BE2C (cell line): ENCODE data around the gene EVA1C.
"Not testable (repeated sequence)": the region's sequence is repeated elsewhere in the genome, so short reads cannot be mapped to it uniquely, and the experiment has no call there.

Source experiments
- DNase-seq: peaks from one replicate; pipeline ENCODE4 v3.0.0-alpha.2; 2020
- H3K27me3 ChIP-seq: fragments of 250-450 bp; sonication (Bioruptor Pico); 2 replicates; pipeline ENCODE4 v1.5.1; 2020; ENCODE audit warnings: mild to moderate bottlenecking
- H3K36me3 ChIP-seq: fragments of 250-450 bp; sonication (Bioruptor Pico); 2 replicates; pipeline ENCODE4 v1.5.1; 2020; ENCODE audit warnings: mild to moderate bottlenecking
- H3K4me1 ChIP-seq: fragments of 250-450 bp; sonication (Bioruptor Pico); 2 replicates; pipeline ENCODE4 v1.5.1; 2020
- H3K4me3 ChIP-seq: 2 replicates; pipeline ENCODE4 v1.5.1; 2011; ENCODE audit warnings: low read depth, low read length
- H3K9me3 ChIP-seq: fragments of 250-450 bp; sonication (Bioruptor Pico); 2 replicates; pipeline ENCODE4 v1.5.1; 2020
- CTCF ChIP-seq: IDR thresholded peaks from 2 replicates; pipeline ENCODE4 v1.5.1; 2012; ENCODE audit warnings: mild to moderate bottlenecking, low read depth, low read length

The EVA1C gene

DNA sequence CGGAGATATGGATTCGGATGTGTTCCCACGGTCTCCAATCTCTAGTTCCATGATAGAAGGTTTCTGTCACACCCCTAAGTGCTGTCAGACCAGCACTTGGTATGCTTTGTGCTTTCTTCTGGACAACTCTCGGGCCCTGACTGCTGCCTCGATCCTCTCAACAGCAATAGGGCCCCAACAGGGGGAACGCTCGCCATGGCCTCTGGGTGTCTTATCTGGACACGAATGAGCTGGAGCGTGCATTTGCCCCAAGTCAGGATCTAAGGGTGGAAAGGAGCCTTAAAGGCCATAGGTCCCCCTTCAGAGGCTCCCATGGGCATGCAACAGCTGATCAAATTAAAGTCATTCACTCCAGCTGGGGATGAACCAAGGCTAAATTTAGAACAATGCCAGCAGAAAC, 96.1 kb downstream of the EVA1C start:
- H3K27me3 ChIP-seq = no peaks in the 10 kb centered on the region
- no peak for TF ChIP-seq CTCF
- H3K4me3 ChIP-seq = no peak overlapping the region; the same call in 1 of the 2 replicates
- H3K4me1 ChIP-seq = no peaks in the 10 kb centered on the region
- H3K36me3 ChIP-seq = no peaks in the 10 kb centered on the region
- DNase-seq = no peak
- 0 out of 2 replicates have a peak, but pooled peaks cover 5% of the 10 kb centered on the region for H3K9me3 ChIP-seq

DNA sequence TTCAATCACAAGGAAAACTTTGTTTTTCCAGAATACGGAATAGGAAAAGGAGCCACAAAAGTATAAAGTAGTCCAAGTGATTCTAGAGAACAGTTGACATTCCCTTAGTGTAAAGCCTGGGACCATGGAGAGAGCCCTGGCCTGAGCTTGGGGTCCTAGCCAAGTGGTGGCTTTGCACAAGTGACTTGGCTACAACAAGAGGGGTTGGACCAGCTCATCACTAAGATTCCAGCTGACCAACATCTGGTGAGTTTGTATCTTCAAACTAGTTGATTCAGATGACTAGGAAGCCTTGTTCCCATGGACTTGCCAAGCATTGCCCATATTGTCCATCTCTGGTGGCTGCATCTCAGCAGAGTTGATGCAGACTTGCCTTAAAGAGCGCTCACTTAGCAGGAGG, 96.5 kb downstream of the EVA1C start:
- not testable (repeated sequence) for H3K27me3 ChIP-seq, H3K4me3 ChIP-seq, H3K9me3 ChIP-seq, H3K4me1 ChIP-seq, H3K36me3 ChIP-seq, DNase-seq

DNA sequence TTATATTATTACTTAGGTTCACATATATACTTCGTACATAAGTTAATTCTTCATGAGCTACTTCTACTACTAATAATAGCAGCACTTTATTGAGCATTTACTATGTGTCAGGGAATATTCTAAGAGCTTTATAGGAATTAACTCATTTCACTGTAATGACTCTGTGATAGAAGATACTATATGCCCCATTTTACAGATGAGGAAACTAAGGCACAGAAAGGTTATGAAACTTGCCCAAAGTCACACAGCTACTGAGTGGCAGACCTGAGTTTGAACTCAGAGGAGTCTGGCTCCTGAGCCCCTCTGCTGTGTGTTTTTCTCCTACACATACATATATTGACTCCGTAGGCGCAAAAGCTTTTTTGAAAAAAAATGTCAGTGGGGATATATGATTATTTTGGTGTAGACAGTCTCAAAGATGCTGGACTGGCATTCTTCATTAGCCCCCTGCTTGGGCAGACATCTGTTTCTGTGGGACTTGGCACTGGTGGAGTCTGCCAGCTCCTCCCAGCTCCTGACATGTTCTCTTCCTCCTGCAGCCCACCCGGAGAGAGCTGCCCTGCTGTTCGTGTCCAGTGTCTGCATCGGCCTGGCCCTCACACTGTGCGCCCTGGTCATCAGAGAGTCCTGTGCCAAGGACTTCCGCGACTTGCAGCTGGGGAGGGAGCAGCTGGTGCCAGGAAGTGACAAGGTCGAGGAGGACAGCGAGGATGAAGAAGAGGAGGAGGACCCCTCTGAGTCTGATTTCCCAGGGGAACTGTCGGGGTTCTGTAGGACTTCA, 102.0 kb downstream of the EVA1C start:
- TF ChIP-seq CTCF = no peak

DNA sequence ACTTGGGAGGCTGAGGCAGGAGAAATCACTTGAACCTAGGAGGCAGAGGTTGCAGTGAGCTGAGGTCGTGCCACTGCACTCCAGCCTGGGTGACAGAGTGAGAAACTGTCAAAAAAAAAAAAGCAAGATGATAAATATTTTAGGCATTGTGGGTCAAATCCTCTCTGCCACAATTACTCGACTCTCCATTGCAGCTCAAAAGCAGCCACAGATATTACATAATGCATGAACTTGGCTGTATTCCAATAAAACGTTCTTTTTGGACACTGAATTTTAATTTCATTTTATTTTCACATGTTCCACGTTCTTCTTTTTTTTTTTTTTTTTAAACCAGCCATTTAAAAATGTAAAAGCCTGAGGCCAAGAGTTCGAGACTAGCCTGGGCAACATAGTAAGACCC, 103.4 kb downstream of the EVA1C start:
- no peak for DNase-seq
- H3K4me3 ChIP-seq = no peak overlapping the region
- no peaks in the 10 kb centered on the region for H3K27me3 ChIP-seq
- H3K36me3 ChIP-seq = no peaks in the 10 kb centered on the region
- H3K4me1 ChIP-seq = no peaks in the 10 kb centered on the region
- TF ChIP-seq CTCF = no peak
- H3K9me3 ChIP-seq = 0 out of 2 replicates have a peak, but pooled peaks cover 2% of the 10 kb centered on the region

More for the DNA sequence above, 102.0 kb downstream of the EVA1C start:
- H3K27me3 ChIP-seq = no peaks in the 10 kb centered on the region
- DNase-seq = no peak
- H3K36me3 ChIP-seq = no peaks in the 10 kb centered on the region
- no peak overlapping the region for H3K4me3 ChIP-seq
- H3K9me3 ChIP-seq = 0 out of 2 replicates have a peak, but pooled peaks cover 2% of the 10 kb centered on the region
- H3K4me1 ChIP-seq = no peaks in the 10 kb centered on the region

DNA sequence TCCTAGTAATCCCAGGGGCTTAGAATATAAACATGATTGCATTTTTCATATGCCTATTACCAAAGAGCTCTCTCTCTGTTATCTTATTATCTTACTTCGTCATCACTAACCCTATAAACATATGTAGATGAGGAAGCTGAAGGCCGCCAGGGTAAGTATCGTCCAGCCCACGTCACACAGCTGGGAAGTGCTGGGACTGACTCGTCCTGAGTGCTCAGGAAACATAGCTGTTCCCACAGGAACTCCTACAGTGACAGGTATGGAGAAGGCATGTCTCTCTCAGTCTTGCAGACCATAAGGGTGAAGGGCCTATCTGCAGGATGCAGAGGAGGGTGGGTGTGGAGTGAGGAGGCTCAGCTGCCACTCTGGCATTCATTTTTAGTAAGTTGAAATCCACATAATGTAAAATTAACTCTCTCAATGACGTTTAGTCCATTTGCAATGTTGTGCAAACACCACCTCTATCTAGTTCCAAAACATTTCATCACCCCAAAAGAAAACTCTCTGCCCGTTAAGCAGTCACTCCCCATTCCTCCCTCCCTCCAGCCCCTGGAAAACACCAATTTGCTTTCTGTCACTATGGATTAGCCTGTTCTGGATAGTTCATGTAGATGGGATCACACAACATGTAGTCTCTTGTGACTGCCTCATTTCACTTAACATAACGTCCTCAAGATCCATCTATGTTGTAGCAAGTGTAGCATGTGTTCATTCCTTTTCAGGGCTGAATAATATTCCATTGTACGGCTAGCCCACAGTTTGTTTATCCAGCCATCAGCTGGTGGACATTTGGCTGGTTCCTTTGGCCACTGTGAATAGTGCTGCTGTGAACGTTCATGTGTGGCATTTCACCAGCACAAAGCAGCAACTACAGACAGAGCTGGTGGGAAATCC, 104.5 kb downstream of the EVA1C start:
- H3K27me3 ChIP-seq = no peaks in the 10 kb centered on the region
- no peak overlapping the region for H3K4me3 ChIP-seq
- H3K4me1 ChIP-seq = no peaks in the 10 kb centered on the region; the same call in none of the 2 replicates
- no peaks in the 10 kb centered on the region for H3K36me3 ChIP-seq
- H3K9me3 ChIP-seq = 0 out of 2 replicates have a peak, but pooled peaks cover 2% of the 10 kb centered on the region
- DNase-seq = no peak
- no peak for TF ChIP-seq CTCF

DNA sequence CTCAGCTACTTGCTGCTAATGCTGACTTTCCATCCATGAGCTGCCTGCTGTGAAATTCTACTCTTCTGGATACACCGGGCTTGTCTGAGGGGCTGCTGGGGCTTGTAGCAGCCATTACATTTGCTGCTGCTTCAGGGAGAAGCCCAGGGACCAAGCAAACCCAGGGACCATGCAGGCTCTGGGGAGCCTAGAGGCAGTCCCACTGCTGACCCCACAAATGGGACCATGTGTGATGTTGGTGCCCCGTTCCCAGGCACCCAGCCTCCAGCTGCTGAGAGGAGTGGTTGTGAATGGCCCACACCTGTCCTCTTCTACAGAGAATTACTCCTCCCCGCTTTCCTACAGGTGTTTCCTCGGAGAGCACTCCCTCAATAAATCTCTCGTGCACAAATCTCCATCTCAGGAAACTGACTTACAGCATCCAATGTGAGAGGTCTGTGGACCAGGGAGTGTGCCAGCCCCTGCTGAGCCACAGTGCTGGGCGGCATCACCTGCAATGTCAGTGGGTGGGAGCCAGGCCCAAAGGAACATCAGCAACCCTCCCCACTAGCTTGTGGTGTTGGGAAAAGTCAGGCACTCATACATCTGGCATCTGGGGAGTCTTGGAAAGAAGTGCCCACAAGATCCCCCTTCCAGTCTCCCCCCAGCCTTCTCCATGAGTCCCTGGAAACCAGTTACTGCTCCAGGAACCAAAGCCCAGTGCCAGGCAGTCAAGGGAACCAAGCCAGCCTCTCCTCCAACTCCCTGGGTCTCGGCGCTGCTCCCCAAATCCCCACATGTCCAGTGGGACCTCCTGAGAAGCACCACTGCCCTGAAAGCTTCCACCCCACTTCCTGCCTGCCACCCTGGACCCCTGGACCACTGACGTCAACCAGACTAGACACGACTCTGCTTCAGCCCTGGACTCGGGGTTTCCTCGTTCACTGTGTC, 107.7 kb downstream of the EVA1C start:
- Histone ChIP-seq H3K36me3 (no peaks in the 10 kb centered on the region), H3K9me3 (0 out of 2 replicates have a peak, but pooled peaks cover 2% of the 10 kb centered on the region), H3K4me3 (no peak overlapping the region), H3K27me3 (no peaks in the 10 kb centered on the region), H3K4me1 (no peaks in the 10 kb centered on the region; the same call in none of the 2 replicates)
- no peak for DNase-seq
- no peak for TF ChIP-seq CTCF
